Adipocyte (in vitro differentiated cells): ENCODE results near the gene KCNMA1.
A peak's percentile ranks its signal among the peaks of the same experiment; 100 is the strongest.

Experiments
- DNase-seq: peaks from one replicate; pipeline ENCODE4 v3.0.0-alpha.2; 2015; ENCODE audit warnings: low read depth
- H3K27me3 ChIP-seq: replicated peaks from 2 replicates; pipeline ENCODE4 v1.7.0; 2013; ENCODE audit warnings: mild to moderate bottlenecking, low read length, moderate library complexity; ENCODE audit not compliant: control insufficient read depth, insufficient read depth
- H3K36me3 ChIP-seq: 2 replicates; pipeline ENCODE4 v1.7.0; 2013; ENCODE audit warnings: low read length, mild to moderate bottlenecking, moderate library complexity; ENCODE audit not compliant: control insufficient read depth, insufficient read depth, severe bottlenecking
- H3K4me1 ChIP-seq: 2 replicates; pipeline ENCODE4 v1.7.0; 2013; ENCODE audit warnings: mild to moderate bottlenecking, low read length, moderate library complexity; ENCODE audit not compliant: control insufficient read depth, insufficient read depth
- H3K4me3 ChIP-seq: 2 replicates; pipeline ENCODE4 v1.7.0; 2013; ENCODE audit warnings: mild to moderate bottlenecking, low read length, moderate library complexity
- H3K9ac ChIP-seq: 2 replicates; pipeline ENCODE4 v1.7.0; 2013; ENCODE audit warnings: mild to moderate bottlenecking, low read length, moderate library complexity
- H3K9me3 ChIP-seq: 2 replicates; pipeline ENCODE4 v1.7.0; 2013; ENCODE audit warnings: mild to moderate bottlenecking, low read length, moderate library complexity; ENCODE audit not compliant: control insufficient read depth

The KCNMA1 gene

GRCh38 chr10:77201135-77202106 is 436.2 kb downstream of the KCNMA1 start:
- peak; percentile 37 for DNase-seq
- H3K9me3 ChIP-seq, result no peaks in the 10 kb centered on the region
- H3K27me3 ChIP-seq, result no peaks in the 10 kb centered on the region
- H3K9ac ChIP-seq, result no peak overlapping the region
- peaks cover 6% of the 10 kb centered on the region for H3K4me1 ChIP-seq
- H3K4me3 ChIP-seq, result no peak overlapping the region
- no peaks in the 10 kb centered on the region for H3K36me3 ChIP-seq

GRCh38 chr10:77197544-77197943 is 440.1 kb downstream of the KCNMA1 start:
- H3K27me3 ChIP-seq, result no peaks in the 10 kb centered on the region
- H3K9me3 ChIP-seq, result no peaks in the 10 kb centered on the region
- no peak overlapping the region for H3K9ac ChIP-seq
- no peaks in the 10 kb centered on the region for H3K36me3 ChIP-seq
- peaks cover 9% of the 10 kb centered on the region for H3K4me1 ChIP-seq
- H3K4me3 ChIP-seq, result no peak overlapping the region
- no peak for DNase-seq

GRCh38 chr10:77196614-77197013 is 441.0 kb downstream of the KCNMA1 start:
- Histone ChIP-seq H3K9ac (no peak overlapping the region), H3K4me3 (no peak overlapping the region), H3K27me3 (no peaks in the 10 kb centered on the region), H3K4me1 (peaks cover 3% of the 10 kb centered on the region), H3K9me3 (no peaks in the 10 kb centered on the region), H3K36me3 (no peaks in the 10 kb centered on the region)
- DNase-seq, result peak; percentile 16

- Histone ChIP-seq H3K36me3 (no peaks in the 10 kb centered on the region), H3K4me1 (peaks cover 3% of the 10 kb centered on the region), H3K9me3 (no peaks in the 10 kb centered on the region), H3K4me3 (no peak overlapping the region), H3K27me3 (no peaks in the 10 kb centered on the region), H3K9ac (no peak overlapping the region)
- DNase-seq, result peak; percentile 78
Observed at GRCh38 chr10:77195101-77195500, 442.5 kb downstream of the KCNMA1 start.

GRCh38 chr10:77193001-77193400 is 444.6 kb downstream of the KCNMA1 start:
- H3K9ac ChIP-seq, result no peak overlapping the region
- H3K4me3 ChIP-seq, result no peak overlapping the region
- peaks cover 3% of the 10 kb centered on the region for H3K4me1 ChIP-seq
- H3K27me3 ChIP-seq, result no peaks in the 10 kb centered on the region
- no peak for DNase-seq
- no peaks in the 10 kb centered on the region for H3K9me3 ChIP-seq
- H3K36me3 ChIP-seq, result no peaks in the 10 kb centered on the region

GRCh38 chr10:77192402-77192801 is 445.2 kb downstream of the KCNMA1 start:
- no peak for DNase-seq
- no peaks in the 10 kb centered on the region for H3K36me3 ChIP-seq
- no peaks in the 10 kb centered on the region for H3K9me3 ChIP-seq
- H3K9ac ChIP-seq, result no peak overlapping the region
- H3K4me1 ChIP-seq, result peaks cover 3% of the 10 kb centered on the region
- no peak overlapping the region for H3K4me3 ChIP-seq
- no peaks in the 10 kb centered on the region for H3K27me3 ChIP-seq

GRCh38 chr10:77191324-77192049 is 446.1 kb downstream of the KCNMA1 start:
- Histone ChIP-seq H3K27me3 (no peaks in the 10 kb centered on the region), H3K9me3 (no peaks in the 10 kb centered on the region), H3K4me1 (peaks cover 3% of the 10 kb centered on the region), H3K9ac (no peak overlapping the region), H3K36me3 (no peaks in the 10 kb centered on the region), H3K4me3 (no peak overlapping the region)
- DNase-seq, result no peak

- Histone ChIP-seq H3K4me1 (peaks cover 3% of the 10 kb centered on the region), H3K9ac (no peak overlapping the region), H3K27me3 (no peaks in the 10 kb centered on the region), H3K9me3 (no peaks in the 10 kb centered on the region), H3K4me3 (no peak overlapping the region), H3K36me3 (no peaks in the 10 kb centered on the region)
- no peak for DNase-seq
Observed at GRCh38 chr10:77190291-77190690, 447.3 kb downstream of the KCNMA1 start.

- no peaks in the 10 kb centered on the region for H3K4me1 ChIP-seq
Observed at GRCh38 chr10:77189520-77189919, 448.1 kb downstream of the KCNMA1 start.

GRCh38 chr10:77189075-77189474 is 448.5 kb downstream of the KCNMA1 start:
- Histone ChIP-seq H3K4me1 (no peaks in the 10 kb centered on the region), H3K36me3 (no peaks in the 10 kb centered on the region), H3K27me3 (no peaks in the 10 kb centered on the region), H3K4me3 (no peak overlapping the region), H3K9me3 (no peaks in the 10 kb centered on the region), H3K9ac (no peak overlapping the region)
- no peak for DNase-seq

More at GRCh38 chr10:77189520-77189919, 448.1 kb downstream of the KCNMA1 start:
- Histone ChIP-seq H3K36me3 (no peaks in the 10 kb centered on the region), H3K9me3 (no peaks in the 10 kb centered on the region), H3K9ac (no peak overlapping the region), H3K4me3 (no peak overlapping the region), H3K27me3 (no peaks in the 10 kb centered on the region)
- no peak for DNase-seq

- H3K9ac ChIP-seq, result no peak overlapping the region
Observed at GRCh38 chr10:77188521-77188920, 449.1 kb downstream of the KCNMA1 start.

More at GRCh38 chr10:77188521-77188920, 449.1 kb downstream of the KCNMA1 start:
- Histone ChIP-seq H3K27me3 (no peaks in the 10 kb centered on the region), H3K36me3 (no peaks in the 10 kb centered on the region), H3K4me3 (no peak overlapping the region), H3K4me1 (no peaks in the 10 kb centered on the region), H3K9me3 (no peaks in the 10 kb centered on the region)
- DNase-seq, result peak; percentile 15
